Fibroblast of lung (primary cell): ENCODE data around the gene MRPS6. TPM values are rescaled to one million over a fixed set of nuclear protein-coding genes. Genes with fewer than 3 reads are reported as not detected.

ENCODE experiments used
- DNase-seq, 2 donors: peaks; one replicate each; pipeline versions ENCODE4 v3.0.0 to v3.0.0-alpha.2; 2010; ENCODE audit warnings: low read depth in 2 of 2
- H2AFZ ChIP-seq: 2 replicates; pipeline ENCODE4 v1.5.1; 2012; ENCODE audit warnings: low read length, control low read depth, inconsistent platforms
- H3K27ac ChIP-seq: 2 replicates; pipeline ENCODE4 v1.5.1; 2011; ENCODE audit warnings: low read length, control low read depth; ENCODE audit not compliant: insufficient read depth
- H3K27me3 ChIP-seq: 2 replicates; pipeline ENCODE4 v1.5.1; 2011; ENCODE audit warnings: mild to moderate bottlenecking, low read length; ENCODE audit not compliant: control insufficient read depth, insufficient read depth
- H3K36me3 ChIP-seq: 2 replicates; pipeline ENCODE4 v1.5.1; 2011; ENCODE audit warnings: low read length; ENCODE audit not compliant: control insufficient read depth, insufficient read depth
- H3K4me1 ChIP-seq: 2 replicates; pipeline ENCODE4 v1.5.1; 2011; ENCODE audit warnings: low read length; ENCODE audit not compliant: control insufficient read depth, insufficient read depth; ENCODE audit errors: extremely low read depth
- H3K4me2 ChIP-seq: 2 replicates; pipeline ENCODE4 v1.5.1; 2011; ENCODE audit warnings: low read length, control low read depth; ENCODE audit not compliant: insufficient read depth; ENCODE audit errors: extremely low read depth
- H3K4me3 ChIP-seq, 4 experiments: fragments of 200-600 bp in 1 of 4; sonication (generic) in 1 of 4; replicated peaks in 1 of 4; 2 replicates each; pipeline ENCODE4 v1.5.1; 2011 to 2016; ENCODE audit warnings: low read length in 4 of 4, low read depth in 3 of 4, mild to moderate bottlenecking in 3 of 4, control low read depth in 2 of 4, inconsistent platforms in 1 of 4, mixed read lengths in 1 of 4; ENCODE audit not compliant: insufficient read depth in 1 of 4; ENCODE audit errors: control extremely low read depth in 1 of 4
- H3K79me2 ChIP-seq: 2 replicates; pipeline ENCODE4 v1.5.1; 2012; ENCODE audit warnings: mild to moderate bottlenecking, low read length, inconsistent platforms; ENCODE audit not compliant: control insufficient read depth, insufficient read depth
- H3K9ac ChIP-seq: 2 replicates; pipeline ENCODE4 v1.5.1; 2011; ENCODE audit warnings: mild to moderate bottlenecking, low read length, control low read depth; ENCODE audit not compliant: insufficient read depth
- H3K9me3 ChIP-seq: 2 replicates; pipeline ENCODE4 v1.5.1; 2012; ENCODE audit warnings: low read depth, low read length; ENCODE audit not compliant: control insufficient read depth, insufficient read depth
- H4K20me1 ChIP-seq: 2 replicates; pipeline ENCODE4 v1.5.1; 2011; ENCODE audit warnings: low read length; ENCODE audit not compliant: control insufficient read depth, insufficient read depth; ENCODE audit errors: extremely low read depth
- EZH2 ChIP-seq: IDR thresholded peaks from 2 replicates; pipeline ENCODE4 v1.5.1; 2012; ENCODE audit warnings: low read length, control low read depth, mild to moderate bottlenecking; ENCODE audit errors: missing control alignments
- polyA minus RNA-seq: library from RNA; depleted of rRNA, polyadenylated mRNA; stranded (reverse); fragments of >200 nt; gene quantifications from 2 replicates; pipeline ENCODE4 v1.2.3, GENCODE V29; 2011; ENCODE audit warnings: low replicate concordance
- polyA plus RNA-seq, 2 donors: library from polyadenylated mRNA; depleted of rRNA in 1 of 2; stranded (reverse) in 1 of 2; unstranded in 1 of 2; fragments of >200 nt; gene quantifications; 2 replicates each; pipeline ENCODE4 v1.2.1, GENCODE V29; 2011 to 2012; ENCODE audit warnings: missing spikeins in 1 of 2
- total RNA-seq: library from RNA; depleted of rRNA; stranded (reverse); fragments of >200 nt; gene quantifications from 2 replicates; pipeline ENCODE4 v1.2.1, GENCODE V29; 2014
- TF ChIP-seq, protein P1 (sequence below), 2 donors: IDR thresholded peaks in 1 of 2; conservative IDR thresholded peaks in 1 of 2; 1 replicate in 1 of 2; 2 replicates in 1 of 2; pipeline ENCODE4 v1.5.1; 2011 to 2012; ENCODE audit warnings: low read length in 2 of 2, control low read depth in 1 of 2, inconsistent platforms in 1 of 2, low read depth in 1 of 2, mild to moderate bottlenecking in 1 of 2

The MRPS6 gene
- 19.3 and 20.0 TPM in 2 replicates for total RNA-seq
- polyA plus RNA-seq = 45.6 and 58.7 TPM in 2 replicates
- 56.6 and 75.7 TPM in 2 replicates for polyA plus RNA-seq (2012)
- polyA minus RNA-seq = 3.8 and 6.4 TPM in 2 replicates

DNA sequence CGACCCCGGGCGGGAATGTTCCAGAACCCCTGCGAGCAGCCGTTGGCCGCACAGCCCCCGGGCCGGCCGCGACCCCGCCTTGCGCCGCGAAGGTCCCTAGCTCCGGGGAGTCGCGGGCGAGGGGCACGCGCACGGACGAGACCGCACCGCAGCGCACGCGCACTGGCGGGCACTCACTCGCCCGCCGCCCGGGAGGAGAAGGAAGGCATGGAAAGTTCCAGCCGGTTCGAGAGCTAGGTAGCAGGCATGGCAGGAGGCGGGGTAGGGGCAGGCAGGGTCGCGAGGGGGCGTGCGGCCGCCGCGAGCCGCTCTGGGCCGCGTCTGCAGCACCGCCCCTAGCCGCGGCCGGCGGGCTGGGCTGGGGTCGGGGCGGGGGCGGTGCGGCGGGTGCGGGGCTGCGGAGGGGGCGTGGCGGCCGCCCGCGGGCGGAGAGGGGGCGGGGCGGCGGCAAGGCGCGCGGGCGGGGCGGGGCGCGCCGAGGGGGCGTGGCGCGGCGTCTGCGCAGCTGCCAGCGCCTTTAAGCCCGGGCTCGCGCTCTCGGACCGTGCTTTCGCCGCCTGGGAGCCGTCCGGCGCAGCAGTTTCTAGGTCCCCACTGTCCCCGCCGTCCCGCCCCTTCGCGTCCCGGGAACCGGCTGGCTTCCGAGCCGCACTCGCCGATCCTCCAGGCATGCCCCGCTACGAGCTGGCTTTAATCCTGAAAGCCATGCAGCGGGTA lies at the start of gene MRPS6, which contains the start of gene SLC5A3:
Gene MRPS6 (plus strand): TSS at position 547 of the 717 bp plus-strand sequence. CDS start 123 bp downstream, at position 670.
Gene SLC5A3 (plus strand): TSS at position 547 of the 717 bp plus-strand sequence. CDS start 21,621 bp downstream, outside the sequence.
- H3K4me3 ChIP-seq = peak within 1 kb of the TSS; percentile 67 to 80 (median 80)
- H3K4me1 ChIP-seq = no peaks in the 10 kb centered on the region
- H3K27me3 ChIP-seq = no peaks in the 10 kb centered on the region
- H3K36me3 ChIP-seq = no peaks in the 10 kb centered on the region
- peak; percentile 79 to 82 for DNase-seq
- H3K9ac ChIP-seq = peak within 1 kb of the TSS; percentile 76
- H3K27ac ChIP-seq = peak within 1 kb of the TSS; percentile 61
- TF ChIP-seq, protein P1, sequence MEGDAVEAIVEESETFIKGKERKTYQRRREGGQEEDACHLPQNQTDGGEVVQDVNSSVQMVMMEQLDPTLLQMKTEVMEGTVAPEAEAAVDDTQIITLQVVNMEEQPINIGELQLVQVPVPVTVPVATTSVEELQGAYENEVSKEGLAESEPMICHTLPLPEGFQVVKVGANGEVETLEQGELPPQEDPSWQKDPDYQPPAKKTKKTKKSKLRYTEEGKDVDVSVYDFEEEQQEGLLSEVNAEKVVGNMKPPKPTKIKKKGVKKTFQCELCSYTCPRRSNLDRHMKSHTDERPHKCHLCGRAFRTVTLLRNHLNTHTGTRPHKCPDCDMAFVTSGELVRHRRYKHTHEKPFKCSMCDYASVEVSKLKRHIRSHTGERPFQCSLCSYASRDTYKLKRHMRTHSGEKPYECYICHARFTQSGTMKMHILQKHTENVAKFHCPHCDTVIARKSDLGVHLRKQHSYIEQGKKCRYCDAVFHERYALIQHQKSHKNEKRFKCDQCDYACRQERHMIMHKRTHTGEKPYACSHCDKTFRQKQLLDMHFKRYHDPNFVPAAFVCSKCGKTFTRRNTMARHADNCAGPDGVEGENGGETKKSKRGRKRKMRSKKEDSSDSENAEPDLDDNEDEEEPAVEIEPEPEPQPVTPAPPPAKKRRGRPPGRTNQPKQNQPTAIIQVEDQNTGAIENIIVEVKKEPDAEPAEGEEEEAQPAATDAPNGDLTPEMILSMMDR (conservative IDR thresholded peaks at IDR 0.05 in 1 of 2, IDR thresholded peaks at IDR 0.05 in 1 of 2; ENCODE audit: low read depth in 1 of 2, low read length in 2 of 2) = no peak
- no peak for TF ChIP-seq EZH2
- no peaks in the 10 kb centered on the region for H4K20me1 ChIP-seq
- H3K79me2 ChIP-seq = peaks cover 30% of the 10 kb centered on the region
- no peaks in the 10 kb centered on the region for H3K9me3 ChIP-seq
- H3K4me2 ChIP-seq = peak within 1 kb of the TSS; percentile 87
- H2AFZ ChIP-seq = peak within 1 kb of the TSS; percentile 63

DNA sequence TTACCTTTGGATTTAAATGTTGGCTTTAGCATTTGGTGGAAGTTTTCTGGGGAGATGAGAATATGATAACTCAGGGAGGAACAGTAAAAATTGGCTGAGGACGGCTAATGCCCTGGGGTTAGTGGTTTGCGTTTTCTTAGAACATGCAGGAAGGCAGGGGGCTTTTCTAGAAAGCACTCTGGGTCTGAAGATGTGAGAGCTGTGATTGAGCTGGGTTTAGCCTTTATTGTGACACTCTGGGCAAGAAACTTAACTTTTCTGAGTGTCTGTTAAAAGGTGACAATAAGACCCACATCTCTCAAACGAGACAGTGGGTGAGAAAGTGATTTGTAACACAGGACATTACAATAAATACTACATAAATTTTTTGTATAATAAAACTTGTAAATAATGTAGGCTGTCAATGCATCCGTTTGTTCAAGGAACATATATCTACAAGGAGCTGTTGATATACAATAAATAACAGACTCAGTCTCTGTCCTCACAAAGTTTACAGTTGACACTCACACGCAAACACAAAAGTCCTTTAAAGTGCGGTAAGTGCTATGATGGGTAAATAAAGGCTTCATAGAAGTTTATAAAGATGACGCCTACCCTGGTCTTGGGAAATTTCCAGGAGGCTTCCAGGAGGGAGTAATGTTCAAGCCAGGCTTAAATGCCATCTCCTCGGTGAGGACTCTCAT lies 49.5 kb upstream of the MRPS6 start:
- H3K4me2 ChIP-seq = no peak overlapping the region
- H3K27ac ChIP-seq = no peak overlapping the region
- no peak overlapping the region for H3K9ac ChIP-seq
- no peaks in the 10 kb centered on the region for H3K36me3 ChIP-seq
- no peaks in the 10 kb centered on the region for H3K27me3 ChIP-seq
- H4K20me1 ChIP-seq = no peaks in the 10 kb centered on the region
- H3K4me1 ChIP-seq = no peaks in the 10 kb centered on the region
- H3K4me3 ChIP-seq = no peak overlapping the region
- TF ChIP-seq, protein P1 (conservative IDR thresholded peaks at IDR 0.05 in 1 of 2, IDR thresholded peaks at IDR 0.05 in 1 of 2; ENCODE audit: low read depth in 1 of 2, low read length in 2 of 2) = no peak
- H3K79me2 ChIP-seq = no peaks in the 10 kb centered on the region
- H2AFZ ChIP-seq = no peak overlapping the region
- no peak for DNase-seq
- no peaks in the 10 kb centered on the region for H3K9me3 ChIP-seq

DNA sequence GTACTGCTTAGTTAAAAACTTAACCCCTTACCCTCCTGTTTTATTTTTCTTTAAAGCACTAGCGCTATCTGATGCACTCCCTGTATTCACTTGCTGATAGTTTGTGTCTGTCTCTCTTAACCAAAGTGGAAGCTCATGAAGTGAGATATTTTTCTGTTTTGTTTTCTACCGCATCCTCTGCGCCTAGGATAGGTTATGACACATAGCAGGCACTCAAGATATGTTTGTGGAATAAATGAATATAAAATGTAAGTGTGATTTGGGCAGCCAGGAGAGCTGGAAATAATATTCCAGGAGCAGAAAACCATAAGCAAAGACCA lies 49.0 kb upstream of the MRPS6 start:
- no peak overlapping the region for H3K9ac ChIP-seq
- DNase-seq = no peak
- H3K9me3 ChIP-seq = no peaks in the 10 kb centered on the region
- H3K27me3 ChIP-seq = no peaks in the 10 kb centered on the region
- TF ChIP-seq, protein P1 (conservative IDR thresholded peaks at IDR 0.05 in 1 of 2, IDR thresholded peaks at IDR 0.05 in 1 of 2; ENCODE audit: low read depth in 1 of 2, low read length in 2 of 2) = no peak
- no peak for TF ChIP-seq EZH2
- H3K36me3 ChIP-seq = no peaks in the 10 kb centered on the region
- H2AFZ ChIP-seq = no peak overlapping the region
- H4K20me1 ChIP-seq = no peaks in the 10 kb centered on the region
- no peak overlapping the region for H3K4me2 ChIP-seq
- H3K79me2 ChIP-seq = no peaks in the 10 kb centered on the region
- no peak overlapping the region for H3K27ac ChIP-seq
- H3K4me3 ChIP-seq = no peak overlapping the region
- no peaks in the 10 kb centered on the region for H3K4me1 ChIP-seq
